Kidney (tissue), 11 donors: Measurements from ENCODE around the gene SPDYE2. TPM values are rescaled to one million over a fixed set of nuclear protein-coding genes. Genes with fewer than 3 reads are reported as not detected.
"Not testable (repeated sequence)": the region's sequence is repeated elsewhere in the genome, so short reads cannot be mapped to it uniquely, and the experiment has no call there.

ENCODE experiments used
- DNase-seq, 5 donors: peaks; one replicate each; pipeline ENCODE4 v3.0.0-alpha.2; 2013 to 2020
- FAIRE-seq: peaks from 2 replicates; lab custom pipeline; 2012; peaks lifted over from hg19 to GRCh38; lab: Jason Lieb, UNC
- H3K27ac ChIP-seq, 2 donors: one replicate each; pipeline ENCODE4 v1.7.0; 2013; ENCODE audit warnings: low read depth in 2 of 2, low read length in 2 of 2, inconsistent platforms in 1 of 2
- H3K27me3 ChIP-seq: one replicate; pipeline ENCODE4 v1.7.1; 2013; ENCODE audit warnings: low read length, inconsistent platforms; ENCODE audit not compliant: control insufficient read depth, insufficient read depth
- H3K36me3 ChIP-seq, 3 donors: one replicate each; pipeline versions ENCODE4 v1.7.0 to v1.7.1; 2013; ENCODE audit warnings: low read length in 3 of 3, control low read depth in 1 of 3, inconsistent platforms in 1 of 3; ENCODE audit not compliant: insufficient read depth in 3 of 3, control insufficient read depth in 2 of 3
- H3K4me1 ChIP-seq, 3 donors: one replicate each; pipeline versions ENCODE4 v1.7.0 to v1.7.1; 2013; ENCODE audit warnings: low read length in 3 of 3, inconsistent platforms in 1 of 3, low read depth in 1 of 3; ENCODE audit not compliant: control insufficient read depth in 2 of 3, insufficient read depth in 2 of 3
- H3K4me3 ChIP-seq, 3 donors: one replicate each; pipeline versions ENCODE4 v1.7.0 to v1.8.1; 2013; ENCODE audit warnings: low read length in 3 of 3, control low read depth in 1 of 3, inconsistent platforms in 1 of 3
- H3K9ac ChIP-seq, 3 donors: one replicate each; pipeline versions ENCODE4 v1.7.0 to v1.7.1; 2013; ENCODE audit warnings: low read length in 3 of 3, control low read depth in 1 of 3, inconsistent platforms in 1 of 3
- H3K9me3 ChIP-seq, 3 donors: one replicate each; pipeline versions ENCODE4 v1.7.0 to v1.7.1; 2013; ENCODE audit warnings: low read length in 3 of 3, control low read depth in 1 of 3, inconsistent platforms in 1 of 3; ENCODE audit not compliant: control insufficient read depth in 2 of 3, insufficient read depth in 1 of 3
- intact Hi-C: fragments of 100-400 bp; cut with DNase I; formaldehyde crosslinking; loops from one replicate; pipeline ENCODE4 v1.11.1; 2022
- polyA plus RNA-seq: library from polyadenylated mRNA; stranded (reverse); fragments of 350-450 nt; fragmentation: Illumina TruSeq; extraction: RNeasy Lipid Tissue Mini Kit (QIAGEN cat#74804); gene quantifications from one replicate; pipeline ENCODE4 v1.2.3, GENCODE V29; 2014; ENCODE audit warnings: low read depth, low replicate concordance; ENCODE audit not compliant: insufficient read depth
- total RNA-seq: library from RNA; stranded (reverse); fragmentation: NEBNext Ultra II Directional; extraction: Animal tissue kit (Norgen Biotek cat#: 25700); gene quantifications from one replicate; pipeline ENCODE4 v1.2.1, GENCODE V29; 2021
- donor health status: control.
- donor health status: control.
- donor health status: DM: yes; HTN: yes; CAD: no.
- donor health status: Normal renal cell carcinoma (clear cell type).

Gene SPDYE2
- total and polyA plus RNA-seq, 2 donors from 2014 or later, result 0.50 TPM; not detected in 1

DNA sequence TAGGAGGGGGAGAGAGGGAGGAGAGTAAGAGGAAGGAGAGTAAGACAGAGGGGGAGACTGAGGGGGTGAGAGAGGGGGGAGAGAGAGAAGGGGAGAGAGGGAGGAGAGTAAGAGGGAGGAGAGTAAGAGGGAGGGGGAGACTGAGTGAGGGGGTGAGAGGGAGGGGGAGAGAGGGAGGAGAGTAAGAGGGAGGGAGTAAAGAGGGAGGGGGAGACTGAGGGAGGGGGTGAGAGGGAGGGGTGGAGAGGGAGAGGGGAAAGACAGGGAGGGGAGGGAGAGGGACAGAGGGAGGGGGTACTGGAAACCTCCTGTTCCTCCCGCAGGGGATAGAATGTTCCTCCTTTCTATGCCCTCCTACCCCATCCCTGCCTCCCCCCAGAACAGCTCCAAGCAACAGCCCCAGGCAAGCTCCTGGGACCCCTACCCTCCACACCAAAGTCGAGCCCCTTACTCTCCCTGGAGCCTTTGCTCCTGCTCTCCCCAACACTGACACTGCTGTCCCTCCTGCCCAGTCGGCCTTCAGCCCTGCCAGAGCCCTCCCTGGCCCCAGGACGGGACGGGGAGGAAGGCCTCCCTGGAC, 38.3 kb upstream of the SPDYE2 start:
- H3K9ac ChIP-seq, H3K4me3 ChIP-seq, intact Hi-C loops, H3K9me3 ChIP-seq, H3K27me3 ChIP-seq, FAIRE-seq, H3K4me1 ChIP-seq, H3K36me3 ChIP-seq: not testable (repeated sequence)
- peak; percentile 71 to 97 (median 96) for DNase-seq
- H3K27ac ChIP-seq, result peak overlapping the region; percentile 43 to 78

DNA sequence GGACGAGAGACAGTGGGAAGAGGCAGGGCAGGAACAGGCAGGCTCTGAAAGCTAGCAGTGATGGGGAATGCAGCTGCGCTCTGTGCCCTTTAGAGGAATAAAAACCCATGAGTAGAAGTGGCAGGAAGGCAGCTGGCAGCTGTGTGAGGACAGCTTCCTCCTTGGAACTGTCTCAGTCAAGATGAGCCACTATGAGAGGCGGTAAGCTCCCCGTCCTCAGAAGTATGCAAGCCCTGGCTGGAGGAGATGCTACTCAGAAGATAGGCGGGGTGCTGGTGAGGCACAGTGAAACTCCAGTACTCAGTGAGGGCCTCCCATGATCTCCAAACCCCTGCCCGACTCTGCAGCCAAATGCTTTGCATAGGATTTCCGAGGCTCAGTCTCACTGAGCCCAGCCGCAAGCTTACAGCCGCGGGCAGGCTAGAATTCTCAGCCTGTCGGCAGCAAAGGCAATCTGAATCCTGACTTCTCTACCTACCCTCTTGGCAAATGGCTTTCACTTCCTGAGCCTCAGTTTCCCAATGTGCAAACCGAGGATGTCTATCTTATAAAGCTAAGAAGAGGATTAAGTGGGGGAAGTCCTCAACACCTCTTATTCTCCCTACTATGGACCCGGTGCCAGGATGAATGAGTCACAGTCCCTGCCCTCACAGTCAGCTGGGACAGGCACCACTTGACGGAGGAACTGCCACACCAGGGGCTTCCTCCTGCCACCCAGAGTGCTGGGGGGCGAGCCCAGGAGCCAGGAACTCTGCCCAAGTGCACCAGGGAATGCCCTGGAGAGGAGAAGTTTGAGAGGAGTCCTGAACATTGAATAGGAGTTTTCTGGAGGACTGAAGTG, 35.9 kb upstream of the SPDYE2 start:
- intact Hi-C loops, FAIRE-seq: not testable (repeated sequence)
- peak in 1 of 5 donors; percentile 9 for DNase-seq

DNA sequence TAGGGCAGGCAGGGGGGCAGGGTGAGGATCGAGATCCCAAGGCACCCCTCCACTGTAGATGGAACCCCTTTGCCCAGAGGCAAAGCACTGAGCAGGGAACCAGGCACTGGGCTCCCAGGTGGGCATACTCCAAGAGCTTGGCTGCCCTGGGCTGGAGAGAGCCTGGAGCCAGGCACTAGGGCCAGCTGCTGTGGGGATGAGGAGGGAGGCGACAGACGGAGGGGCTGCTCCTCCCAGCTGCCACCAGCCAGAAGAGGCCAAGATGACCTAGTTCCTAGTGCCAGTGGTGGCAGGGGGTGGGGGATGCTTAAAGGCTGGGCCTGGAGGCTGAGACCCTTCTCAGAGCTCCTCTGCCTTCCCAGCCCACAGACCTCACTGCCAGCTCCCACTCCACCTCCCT, 35.1 kb upstream of the SPDYE2 start:
- H3K36me3 ChIP-seq, FAIRE-seq, intact Hi-C loops: not testable (repeated sequence)

More for the DNA sequence above, 35.9 kb upstream of the SPDYE2 start:
- H3K27me3 ChIP-seq, H3K36me3 ChIP-seq, H3K9me3 ChIP-seq, H3K4me1 ChIP-seq, H3K4me3 ChIP-seq, H3K9ac ChIP-seq, H3K27ac ChIP-seq: not testable (repeated sequence)

GRCh38 chr7:102516951-102517350, 34.1 kb upstream of the SPDYE2 start:
- H3K9me3 ChIP-seq, H3K4me1 ChIP-seq, DNase-seq, FAIRE-seq, H3K4me3 ChIP-seq, H3K27ac ChIP-seq, intact Hi-C loops, H3K9ac ChIP-seq, H3K27me3 ChIP-seq, H3K36me3 ChIP-seq: not testable (repeated sequence)

More for the DNA sequence above, 35.1 kb upstream of the SPDYE2 start:
- not testable (repeated sequence) for H3K4me1 ChIP-seq, H3K9me3 ChIP-seq, H3K27me3 ChIP-seq, H3K4me3 ChIP-seq, H3K9ac ChIP-seq, H3K27ac ChIP-seq, DNase-seq

GRCh38 chr7:102517550-102518147, 33.4 kb upstream of the SPDYE2 start, which contains the start of gene RASA4B:
Gene RASA4B, minus strand, starts transcription at chr7:102517777. Its CDS starts 67 bp downstream, at chr7:102517710.
- not testable (repeated sequence) for H3K27ac ChIP-seq
- DNase-seq, result peak in 4 of 5 donors; percentile 6 to 63 (median 10)

DNA sequence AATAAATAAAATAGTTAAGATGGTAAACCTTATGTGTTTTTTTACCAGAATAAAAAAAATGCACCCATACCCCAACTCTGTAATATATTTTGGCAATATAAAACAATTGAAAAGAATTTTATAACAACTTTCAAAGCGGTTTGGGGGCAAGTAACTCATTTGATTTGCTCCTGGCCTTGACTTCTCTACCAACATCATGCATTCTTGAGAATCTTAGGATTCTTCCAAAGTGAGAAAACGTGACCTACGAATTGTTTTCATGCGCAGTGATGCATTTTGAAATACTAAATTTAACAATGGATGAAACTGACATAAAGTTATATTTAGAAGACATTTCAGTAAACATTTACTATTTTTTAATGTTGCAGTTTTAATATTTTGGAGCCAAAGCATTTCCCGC, 30.2 kb upstream of the SPDYE2 start:
- FAIRE-seq, H3K4me3 ChIP-seq, DNase-seq, H3K27ac ChIP-seq, H3K9ac ChIP-seq, H3K9me3 ChIP-seq, H3K27me3 ChIP-seq, H3K4me1 ChIP-seq, H3K36me3 ChIP-seq, intact Hi-C loops: not testable (repeated sequence)

More at GRCh38 chr7:102517550-102518147, 33.4 kb upstream of the SPDYE2 start, which contains the start of gene RASA4B:
- FAIRE-seq, H3K4me3 ChIP-seq, H3K27me3 ChIP-seq, H3K9ac ChIP-seq, H3K36me3 ChIP-seq, H3K4me1 ChIP-seq, intact Hi-C loops, H3K9me3 ChIP-seq: not testable (repeated sequence)

GRCh38 chr7:102524803-102525202, 26.2 kb upstream of the SPDYE2 start:
- H3K4me1 ChIP-seq, intact Hi-C loops, H3K27me3 ChIP-seq, H3K9ac ChIP-seq, H3K9me3 ChIP-seq, H3K4me3 ChIP-seq, FAIRE-seq, H3K27ac ChIP-seq, H3K36me3 ChIP-seq: not testable (repeated sequence)
- DNase-seq, result peak in 1 of 5 donors; percentile 52

DNA sequence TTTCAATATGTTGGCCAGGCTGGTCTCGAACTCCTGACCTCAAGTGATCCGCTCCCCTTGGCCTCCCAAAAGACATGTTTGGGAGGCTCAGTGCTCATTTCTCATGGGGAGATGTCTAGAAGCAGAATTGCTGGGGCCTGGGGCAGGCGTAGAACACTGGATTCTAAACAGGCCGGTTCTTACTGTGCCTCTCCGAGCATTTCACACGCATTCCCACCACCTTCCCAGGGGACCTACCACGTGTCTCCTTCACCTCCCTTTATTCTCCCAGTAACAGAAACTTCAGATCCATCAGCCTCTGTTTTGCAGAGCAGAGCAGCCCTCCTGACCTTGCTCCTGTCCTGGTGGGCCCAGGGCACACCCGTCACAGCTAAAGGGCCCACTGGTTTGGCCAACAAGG, 23.8 kb upstream of the SPDYE2 start:
- H3K4me3 ChIP-seq, H3K9me3 ChIP-seq, intact Hi-C loops, H3K27me3 ChIP-seq, FAIRE-seq, H3K9ac ChIP-seq, H3K4me1 ChIP-seq, H3K36me3 ChIP-seq, H3K27ac ChIP-seq: not testable (repeated sequence)
- DNase-seq, result peak in 1 of 5 donors; percentile 19
